ENCODE data around the gene CYP2A7. TPM values are rescaled to one million over a fixed set of nuclear protein-coding genes. Genes with fewer than 3 reads are reported as not detected.

Gene CYP2A7
- total and polyA plus RNA-seq, 2 donors: 0.49 TPM; not detected in 1

Other genes with a start within 250 kb of the CYP2A7 start
- gene NUMBL, start 191.6 kb downstream of the CYP2A7 start, total RNA-seq: 22.8 TPM
- gene NUMBL, start 191.6 kb downstream of the CYP2A7 start, polyA plus RNA-seq: 63.3 TPM
- gene COQ8B, start 165.3 kb downstream of the CYP2A7 start, total RNA-seq: 24.4 TPM
- gene COQ8B, start 165.3 kb downstream of the CYP2A7 start, polyA plus RNA-seq: 51.6 TPM
- gene ITPKC, start 165.1 kb downstream of the CYP2A7 start, total RNA-seq: 9.3 TPM
- 36.4 TPM for gene ITPKC, start 165.1 kb downstream of the CYP2A7 start, polyA plus RNA-seq
- gene ACTMAP, start 131.8 kb downstream of the CYP2A7 start, total RNA-seq: 0.79 TPM
- gene ACTMAP, start 131.8 kb downstream of the CYP2A7 start, polyA plus RNA-seq: 5.7 TPM
- 22.6 TPM for gene SNRPA, start 131.0 kb downstream of the CYP2A7 start, total RNA-seq
- 67.2 TPM for gene SNRPA, start 131.0 kb downstream of the CYP2A7 start, polyA plus RNA-seq
- 2.9 TPM for gene MIA, start 106.7 kb downstream of the CYP2A7 start, total RNA-seq
- 11.8 TPM for gene MIA, start 106.7 kb downstream of the CYP2A7 start, polyA plus RNA-seq
- 2.7 TPM for gene RAB4B, start 104.0 kb downstream of the CYP2A7 start, total RNA-seq
- gene RAB4B, start 104.0 kb downstream of the CYP2A7 start, polyA plus RNA-seq: 46.2 TPM
- 39.5 TPM for gene EGLN2, start 83.0 kb downstream of the CYP2A7 start, total RNA-seq
- gene EGLN2, start 83.0 kb downstream of the CYP2A7 start, polyA plus RNA-seq: 122 TPM
- not detected for gene CYP2A6, start 31.8 kb downstream of the CYP2A7 start, total RNA-seq
- gene CYP2A6, start 31.8 kb downstream of the CYP2A7 start, polyA plus RNA-seq: 1.5 TPM
- not detected for gene CYP2B6, start 109.1 kb upstream of the CYP2A7 start, total RNA-seq
- gene CYP2B6, start 109.1 kb upstream of the CYP2A7 start, polyA plus RNA-seq: 0.38 TPM
- not detected for gene CYP2A13, start 206.2 kb upstream of the CYP2A7 start, total RNA-seq
- 0.05 TPM for gene CYP2A13, start 206.2 kb upstream of the CYP2A7 start, polyA plus RNA-seq
- not detected for gene CYP2F1, start 232.2 kb upstream of the CYP2A7 start, total RNA-seq
- not detected for gene CYP2F1, start 232.2 kb upstream of the CYP2A7 start, polyA plus RNA-seq